Measurements from ENCODE around the gene TACC2. TPM values are rescaled to one million over a fixed set of nuclear protein-coding genes. Genes with fewer than 3 reads are reported as not detected.

The TACC2 gene
- total and polyA plus RNA-seq, 7 donors = 44.0 to 439 (median 313) TPM

GRCh38 chr10:122295451-122295809 lies 306.5 kb downstream of the TACC2 start:
- Histone ChIP-seq H3K4me1 (no peaks in the 10 kb centered on the region), H3K27ac (no peak overlapping the region), H3K9me3 (no peaks in the 10 kb centered on the region), H3K4me3 (no peak overlapping the region), H3K27me3 (ENCODE audit: insufficient read depth in 3 of 3, low read length in 2 of 3) (peaks cover 0 to 1% (median 0%) of the 10 kb centered on the region in 3 donors), H3K36me3 (ENCODE audit: insufficient read depth in 1 of 2, low read depth in 1 of 2) (no peaks in the 10 kb centered on the region)
- ATAC-seq (peak in 1 of 4 donors; percentile 21), DNase-seq (no peak)
- 86 to 95% (median 89%) methylated on average over 4 of the region's 4 CpGs for WGBS, 3 donors
- TF ChIP-seq CTCF (IDR thresholded peaks at IDR 0.05) = no peak
- intact Hi-C loops (cut with DNase I) = loop anchor here (5.0 kb wide), 2 partner anchors 47 to 272 kb away; no protein-coding TSS in a partner anchor

- Histone ChIP-seq H3K4me1 (peaks cover 3% of the 10 kb centered on the region), H3K36me3 (ENCODE audit: insufficient read depth in 1 of 2, low read depth in 1 of 2) (no peaks in the 10 kb centered on the region), H3K27me3 (ENCODE audit: insufficient read depth in 3 of 3, low read length in 2 of 3) (peaks cover 0 to 1% (median 0%) of the 10 kb centered on the region in 3 donors), H3K27ac (no peak overlapping the region), H3K9me3 (no peaks in the 10 kb centered on the region), H3K4me3 (no peak overlapping the region)
- no peak for TF ChIP-seq CTCF (IDR thresholded peaks at IDR 0.05)
- ATAC-seq (no peak), DNase-seq (no peak)
- intact Hi-C loops (cut with DNase I) = loop anchor here (5.0 kb wide), 2 partner anchors 46 to 271 kb away; no protein-coding TSS in a partner anchor
- 76 to 90% (median 84%) methylated on average over 8 of the region's 8 CpGs for WGBS, 3 donors
These were observed 307.6 kb downstream of the TACC2 start for GRCh38 chr10:122296363-122297120.

GRCh38 chr10:122297583-122297982 lies 308.6 kb downstream of the TACC2 start:
- no peak for TF ChIP-seq CTCF (IDR thresholded peaks at IDR 0.05)
- DNase-seq = no peak
- H3K4me3 ChIP-seq = no peak overlapping the region
- ATAC-seq = no peak
- WGBS, 3 donors = 84 to 87% (median 85%) methylated on average over 8 of the region's 8 CpGs
- H3K27ac ChIP-seq = no peak overlapping the region
- H3K9me3 ChIP-seq = no peaks in the 10 kb centered on the region
- intact Hi-C loops (cut with DNase I) = loop anchor here (5.0 kb wide), 2 partner anchors 45 to 270 kb away; no protein-coding TSS in a partner anchor
- H3K4me1 ChIP-seq = peaks cover 3% of the 10 kb centered on the region
- peaks cover 0 to 1% (median 0%) of the 10 kb centered on the region in 3 donors for H3K27me3 ChIP-seq (ENCODE audit: insufficient read depth in 3 of 3, low read length in 2 of 3)
- no peaks in the 10 kb centered on the region for H3K36me3 ChIP-seq (ENCODE audit: insufficient read depth in 1 of 2, low read depth in 1 of 2)

- Histone ChIP-seq H3K36me3 (ENCODE audit: insufficient read depth in 1 of 2, low read depth in 1 of 2) (no peaks in the 10 kb centered on the region), H3K4me1 (peaks cover 3% of the 10 kb centered on the region), H3K27ac (no peak overlapping the region), H3K9me3 (no peaks in the 10 kb centered on the region), H3K4me3 (no peak overlapping the region), H3K27me3 (ENCODE audit: insufficient read depth in 3 of 3, low read length in 2 of 3) (peaks cover 0 to 1% (median 0%) of the 10 kb centered on the region in 3 donors)
- DNase-seq = no peak
- no peak for ATAC-seq
- intact Hi-C loops (cut with DNase I) = loop anchor here (1.0 to 5.0 kb wide), 4 partner anchors 44 to 269 kb away; no protein-coding TSS in a partner anchor
- WGBS, 3 donors = 83 to 86% (median 83%) methylated on average over 6 of the region's 6 CpGs
- no peak for TF ChIP-seq CTCF (IDR thresholded peaks at IDR 0.05)
These were observed 309.2 kb downstream of the TACC2 start for GRCh38 chr10:122298206-122298597.

Data from psoas muscle (tissue), 8 donors.